Lung (tissue), 12 donors: ENCODE results near the gene TSTD1. TPM values are rescaled to one million over a fixed set of nuclear protein-coding genes. Genes with fewer than 3 reads are reported as not detected.

Experiments used
- ATAC-seq: fragments of 200-7000 bp; cut with Tn5 transposase; one replicate; pipeline ENCODE4 v1.9.1; 2020; ENCODE audit warnings: moderate number of reproducible peaks; ENCODE audit not compliant: insufficient read depth, low FRiP score
- DNase-seq, 3 donors: peaks; one replicate each; pipeline ENCODE4 v3.0.0-alpha.2; 2013 to 2017
- H3K27ac ChIP-seq, 2 donors: one replicate each; pipeline ENCODE4 v1.5.1; 2013; ENCODE audit warnings: mild to moderate bottlenecking in 2 of 2, moderate library complexity in 2 of 2, control low read depth in 1 of 2, inconsistent platforms in 1 of 2, low read depth in 1 of 2, low read length in 1 of 2
- H3K27me3 ChIP-seq, 3 donors: one replicate each; pipeline ENCODE4 v1.5.1; 2013; ENCODE audit warnings: low read length in 2 of 3; ENCODE audit not compliant: control insufficient read depth in 3 of 3, insufficient read depth in 3 of 3
- H3K36me3 ChIP-seq, 4 donors: one replicate each; pipeline ENCODE4 v1.5.1; 2013; ENCODE audit warnings: low read length in 4 of 4, mild to moderate bottlenecking in 1 of 4, moderate library complexity in 1 of 4; ENCODE audit not compliant: control insufficient read depth in 4 of 4, insufficient read depth in 4 of 4
- H3K4me1 ChIP-seq, 5 donors: one replicate each; pipeline ENCODE4 v1.5.1; 2013; ENCODE audit warnings: low read length in 5 of 5, mild to moderate bottlenecking in 2 of 5, moderate library complexity in 1 of 5; ENCODE audit not compliant: control insufficient read depth in 5 of 5, insufficient read depth in 5 of 5
- H3K4me3 ChIP-seq: one replicate; pipeline ENCODE4 v1.5.1; 2013; ENCODE audit warnings: mild to moderate bottlenecking, control low read depth, moderate library complexity
- H3K9ac ChIP-seq, 2 donors: one replicate each; pipeline ENCODE4 v1.5.1; 2013; ENCODE audit warnings: low read length in 2 of 2, control low read depth in 1 of 2; ENCODE audit not compliant: insufficient read depth in 1 of 2
- H3K9me3 ChIP-seq, 4 donors: one replicate each; pipeline ENCODE4 v1.5.1; 2013; ENCODE audit warnings: low read length in 3 of 4, mild to moderate bottlenecking in 1 of 4, moderate library complexity in 1 of 4; ENCODE audit not compliant: control insufficient read depth in 4 of 4, insufficient read depth in 3 of 4
- CTCF ChIP-seq: IDR thresholded peaks from 2 replicates; pipeline ENCODE4 v1.5.1; 2012; ENCODE audit warnings: mild to moderate bottlenecking; ENCODE audit errors: control extremely low read depth, extremely low read depth
- WGBS, 2 donors: extraction: QIAGEN DNeasy Blood & Tissue Kit; methylation state at CpG; one replicate each; pipeline ENCODE4 v1.1.7; 2013; 5-methylcytosine and 5-hydroxymethylcytosine counted together
- polyA plus RNA-seq, 2 donors: library from polyadenylated mRNA; stranded (reverse); fragments of 200-250 nt; gene quantifications; one replicate each; pipeline ENCODE4 v1.2.1, GENCODE V29; 2013
- total RNA-seq, 2 donors: library from RNA; depleted of rRNA in 1 of 2; stranded (reverse); fragments of >200 nt in 1 of 2; gene quantifications; one replicate each; pipeline ENCODE4 v1.2.1, GENCODE V29; 2014 to 2021
- donor health status: control.
- donor health status: control.
- donor health status: Bipolar disorder and iron deficiency.
- donor health status: healthy.
- donor health status: DM: yes; HTN: yes; CAD: no.

TSTD1 gene
- total and polyA plus RNA-seq, 4 donors: 43.2 to 187 (median 72.8) TPM

GRCh38 chr1:161006563-161006962 lies 32.2 kb downstream of the TSTD1 start:
- Histone ChIP-seq H3K27ac (no peak overlapping the region), H3K9ac (no peak overlapping the region), H3K36me3 (no peaks in the 10 kb centered on the region), H3K4me1 (peaks cover 4 to 11% (median 5%) of the 10 kb centered on the region in 5 donors), H3K4me3 (no peak overlapping the region), H3K27me3 (no peaks in the 10 kb centered on the region), H3K9me3 (no peaks in the 10 kb centered on the region)
- ATAC-seq: no peak
- no peak for TF ChIP-seq CTCF
- WGBS, 2 donors: 95 to 98% methylated on average over 8 of the region's 8 CpGs
- no peak for DNase-seq

- ATAC-seq (no peak), DNase-seq (peak in 1 of 3 donors; percentile 38)
- no peak overlapping the region for H3K4me3 ChIP-seq
- no peaks in the 10 kb centered on the region for H3K9me3 ChIP-seq
- TF ChIP-seq CTCF: no peak
- no peak overlapping the region for H3K9ac ChIP-seq
- peaks cover 0 to 25% (median 1%) of the 10 kb centered on the region in 4 donors for H3K36me3 ChIP-seq
- no peak overlapping the region for H3K27ac ChIP-seq
- 51 to 78% methylated on average over 5 of the region's 5 CpGs for WGBS, 2 donors
- H3K27me3 ChIP-seq: no peaks in the 10 kb centered on the region
- peaks cover 0 to 8% (median 0%) of the 10 kb centered on the region in 5 donors for H3K4me1 ChIP-seq
Observed at GRCh38 chr1:161001525-161001924, 37.2 kb downstream of the TSTD1 start.

GRCh38 chr1:161000736-161001480 lies 37.9 kb downstream of the TSTD1 start:
- Histone ChIP-seq H3K9me3 (no peaks in the 10 kb centered on the region), H3K27ac (no peak overlapping the region), H3K4me3 (no peak overlapping the region), H3K4me1 (peaks cover 0 to 8% (median 0%) of the 10 kb centered on the region in 5 donors), H3K36me3 (peaks cover 0 to 25% (median 1%) of the 10 kb centered on the region in 4 donors), H3K27me3 (no peaks in the 10 kb centered on the region), H3K9ac (no peak overlapping the region)
- no peak for TF ChIP-seq CTCF
- DNase-seq: no peak
- ATAC-seq: no peak
- 78 to 88% methylated on average over 11 of the region's 11 CpGs for WGBS, 2 donors
